ENCODE data around the gene TUBB4B.

Gene TUBB4B

GRCh38 chr9:137227853-137228505 lies 13.1 kb upstream of the TUBB4B start:
- Histone ChIP-seq H2AFZ (ENCODE audit: low read depth, low read length, severe bottlenecking) (no peak overlapping the region), H3K9ac (ENCODE audit: low read length) (no peak overlapping the region), H3K27me3 (ENCODE audit: low read length) (no peaks in the 10 kb centered on the region), H3K27ac (ENCODE audit: low read depth, low read length) (no peak overlapping the region), H3K79me2 (ENCODE audit: insufficient read depth, low read length) (no peaks in the 10 kb centered on the region), H3K4me3 (ENCODE audit: insufficient read depth, low read length, poor library complexity, severe bottlenecking) (no peak overlapping the region), H3F3A (ENCODE audit: insufficient read depth) (no peaks in the 10 kb centered on the region), H3K4me2 (ENCODE audit: low read depth, low read length, poor library complexity, severe bottlenecking) (no peak overlapping the region), H4K20me1 (ENCODE audit: low read depth, low read length) (no peaks in the 10 kb centered on the region), H3K9me2 (replicated peaks; ENCODE audit: insufficient read depth, low read length) (no peaks in the 10 kb centered on the region), H3K36me3 (ENCODE audit: low read length) (no peaks in the 10 kb centered on the region), H3K9me3 (ENCODE audit: insufficient read depth, low read length) (no peaks in the 10 kb centered on the region)
- TF ChIP-seq CTCF (IDR thresholded peaks at IDR 0.05; ENCODE audit: insufficient read depth, low read length, poor library complexity, severe bottlenecking): no peak
- TF ChIP-seq EZH2phosphoT487 (conservative IDR thresholded peaks at IDR 0.05; ENCODE audit: low read length): no peak

GRCh38 chr9:137228506-137228967 lies 12.6 kb upstream of the TUBB4B start:
- no peak overlapping the region for H3K4me2 ChIP-seq (ENCODE audit: low read depth, low read length, poor library complexity, severe bottlenecking)
- no peak overlapping the region for H3K4me3 ChIP-seq (ENCODE audit: insufficient read depth, low read length, poor library complexity, severe bottlenecking)
- H3K9me2 ChIP-seq (replicated peaks; ENCODE audit: insufficient read depth, low read length): no peaks in the 10 kb centered on the region
- H3K9ac ChIP-seq (ENCODE audit: low read length): no peak overlapping the region
- H2AFZ ChIP-seq (ENCODE audit: low read depth, low read length, severe bottlenecking): no peak overlapping the region
- no peaks in the 10 kb centered on the region for H3K36me3 ChIP-seq (ENCODE audit: low read length)
- no peak overlapping the region for H3K27ac ChIP-seq (ENCODE audit: low read depth, low read length)
- H4K20me1 ChIP-seq (ENCODE audit: low read depth, low read length): no peaks in the 10 kb centered on the region
- TF ChIP-seq EZH2phosphoT487 (conservative IDR thresholded peaks at IDR 0.05; ENCODE audit: low read length): no peak
- TF ChIP-seq CTCF (IDR thresholded peaks at IDR 0.05; ENCODE audit: insufficient read depth, low read length, poor library complexity, severe bottlenecking): no peak
- no peaks in the 10 kb centered on the region for H3K27me3 ChIP-seq (ENCODE audit: low read length)
- H3F3A ChIP-seq (ENCODE audit: insufficient read depth): no peaks in the 10 kb centered on the region
- H3K9me3 ChIP-seq (ENCODE audit: insufficient read depth, low read length): no peaks in the 10 kb centered on the region
- no peaks in the 10 kb centered on the region for H3K79me2 ChIP-seq (ENCODE audit: insufficient read depth, low read length)

- Histone ChIP-seq H3K27me3 (ENCODE audit: low read length) (no peaks in the 10 kb centered on the region), H3K9ac (ENCODE audit: low read length) (no peak overlapping the region)
These were observed 11.9 kb upstream of the TUBB4B start for GRCh38 chr9:137228968-137229896.

More at GRCh38 chr9:137228968-137229896, 11.9 kb upstream of the TUBB4B start:
- no peak for TF ChIP-seq CTCF (IDR thresholded peaks at IDR 0.05; ENCODE audit: insufficient read depth, low read length, poor library complexity, severe bottlenecking)
- TF ChIP-seq EZH2phosphoT487 (conservative IDR thresholded peaks at IDR 0.05; ENCODE audit: low read length): no peak
- H2AFZ ChIP-seq (ENCODE audit: low read depth, low read length, severe bottlenecking): no peak overlapping the region
- no peak overlapping the region for H3K4me2 ChIP-seq (ENCODE audit: low read depth, low read length, poor library complexity, severe bottlenecking)
- H3K9me2 ChIP-seq (replicated peaks; ENCODE audit: insufficient read depth, low read length): no peaks in the 10 kb centered on the region
- no peaks in the 10 kb centered on the region for H4K20me1 ChIP-seq (ENCODE audit: low read depth, low read length)
- no peaks in the 10 kb centered on the region for H3K9me3 ChIP-seq (ENCODE audit: insufficient read depth, low read length)
- no peaks in the 10 kb centered on the region for H3F3A ChIP-seq (ENCODE audit: insufficient read depth)
- H3K4me3 ChIP-seq (ENCODE audit: insufficient read depth, low read length, poor library complexity, severe bottlenecking): no peak overlapping the region
- H3K79me2 ChIP-seq (ENCODE audit: insufficient read depth, low read length): no peaks in the 10 kb centered on the region
- no peaks in the 10 kb centered on the region for H3K36me3 ChIP-seq (ENCODE audit: low read length)
- H3K27ac ChIP-seq (ENCODE audit: low read depth, low read length): no peak overlapping the region
